HG03135 (cell line): ENCODE measurements around the gene PRSS27.
A peak's percentile ranks its signal among the peaks of the same experiment; 100 is the strongest.
"Not testable (repeated sequence)": the region's sequence is repeated elsewhere in the genome, so short reads cannot be mapped to it uniquely, and the experiment has no call there.

ENCODE experiments used
- ATAC-seq: cut with Tn5 transposase; IDR thresholded peaks from one replicate; pipeline ENCODE4 v1.9.1; 2021; ENCODE audit warnings: mild to moderate bottlenecking, moderate library complexity; ENCODE audit not compliant: unreplicated experiment

Gene PRSS27

DNA sequence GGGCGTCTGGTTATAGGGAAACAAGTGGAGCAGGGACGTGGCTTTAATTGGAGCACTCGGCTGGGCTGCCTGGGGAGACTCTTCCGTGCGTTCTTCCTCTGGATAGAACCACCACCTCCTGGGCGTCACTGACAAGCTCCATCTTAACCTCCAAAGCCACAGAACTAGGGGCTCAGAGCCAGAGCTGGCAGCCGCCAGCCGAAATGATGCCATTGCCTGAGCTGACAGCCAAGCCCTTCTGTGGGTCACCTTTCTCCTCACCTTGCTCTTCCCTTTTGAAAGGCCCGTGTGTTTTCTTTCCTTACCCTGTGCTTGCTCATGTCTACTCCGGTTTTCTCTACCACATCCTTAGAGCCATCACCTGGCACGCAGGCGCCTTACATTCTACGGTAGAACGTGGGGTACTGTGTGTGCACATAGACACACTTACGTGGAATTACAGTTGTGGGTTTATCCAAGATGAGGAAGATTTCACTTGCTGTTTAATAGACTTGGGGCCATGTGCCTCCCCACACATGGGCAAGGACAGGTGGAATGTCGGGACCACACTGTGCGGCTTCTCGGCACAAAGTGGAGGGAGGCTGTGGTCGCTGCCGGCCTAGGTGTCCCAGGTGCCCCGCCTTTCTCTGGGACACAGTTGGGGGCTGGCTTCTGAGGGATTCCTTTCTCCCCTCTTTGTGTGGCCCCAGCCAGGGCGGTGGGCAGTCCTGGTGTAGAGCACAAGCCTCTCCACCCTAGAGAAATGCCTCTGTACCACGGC, 41.6 kb downstream of the PRSS27 start:
- ATAC-seq: not testable (repeated sequence)

- ATAC-seq: not testable (repeated sequence)
Observed at GRCh38 chr16:2676937-2677336, 43.1 kb downstream of the PRSS27 start.

- no peak for ATAC-seq
Observed at GRCh38 chr16:2675714-2676113, 44.3 kb downstream of the PRSS27 start.

GRCh38 chr16:2675021-2675420, 45.0 kb downstream of the PRSS27 start:
- ATAC-seq: no peak

DNA sequence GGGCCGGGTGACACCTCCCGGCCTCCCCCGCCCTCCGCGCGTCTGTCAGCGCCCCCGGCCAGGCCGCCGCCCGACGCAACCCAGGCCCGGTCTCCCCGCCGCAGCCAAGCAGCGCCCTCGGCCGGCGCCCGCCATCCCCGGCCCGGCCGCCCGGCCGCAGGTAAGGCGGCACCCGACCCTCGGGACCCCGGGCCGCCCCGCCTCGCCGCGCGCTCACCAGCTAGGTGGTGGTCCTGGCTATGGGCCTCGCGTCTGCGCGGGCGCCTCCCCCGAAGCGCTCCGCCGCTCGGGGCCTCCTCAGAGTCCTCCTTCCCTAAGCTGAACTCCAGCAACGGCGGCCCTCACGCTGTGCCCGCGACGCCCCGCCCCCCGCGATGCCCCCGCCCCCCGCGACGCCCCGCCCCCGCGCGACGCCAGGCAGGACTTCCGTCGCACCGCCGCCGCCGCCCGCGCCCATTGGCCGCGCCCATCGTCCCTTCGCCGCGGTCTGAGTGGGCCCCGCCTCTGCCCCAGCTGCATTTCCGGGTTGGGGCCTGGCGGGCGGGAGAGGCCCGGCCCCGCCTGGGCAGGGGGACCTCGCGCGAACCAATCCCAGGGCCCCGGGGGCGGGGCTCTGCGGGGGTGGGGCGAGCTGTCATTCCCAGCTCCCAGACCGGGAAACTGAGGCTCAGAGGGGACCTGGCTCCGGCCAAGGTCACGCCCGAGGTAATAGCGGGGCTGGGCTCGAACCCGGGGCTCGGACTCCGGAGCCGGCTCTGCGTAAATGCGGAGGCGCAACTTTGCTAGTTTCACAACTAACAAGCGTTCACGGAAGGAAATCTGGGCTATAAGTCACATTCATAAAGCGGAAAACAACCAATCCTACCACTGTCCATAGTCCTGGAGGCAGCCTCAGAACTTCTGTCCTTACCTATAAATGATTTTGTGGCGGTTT, 46.7 kb downstream of the PRSS27 start:
- peak; percentile 85 for ATAC-seq

GRCh38 chr16:2671741-2672140, 48.3 kb downstream of the PRSS27 start:
- no peak for ATAC-seq

DNA sequence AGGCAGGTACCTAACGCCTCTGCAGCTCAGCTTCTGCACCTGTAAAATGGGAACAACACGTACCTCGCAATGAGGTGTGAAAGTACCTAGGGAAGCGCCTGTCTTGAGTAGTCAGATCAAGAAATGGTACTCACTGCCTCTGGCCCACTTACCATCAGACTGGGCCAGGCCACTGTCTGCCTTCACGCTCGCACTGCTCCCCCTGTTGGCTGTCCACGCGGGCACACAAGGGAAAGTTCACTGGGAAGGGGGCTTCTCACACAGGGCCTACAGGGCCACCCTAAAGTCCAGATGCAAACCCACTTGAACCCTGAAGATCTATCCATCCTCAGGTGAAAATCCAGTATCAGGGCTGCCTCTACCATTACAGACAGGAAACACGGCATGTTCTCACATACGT, 48.8 kb downstream of the PRSS27 start:
- not testable (repeated sequence) for ATAC-seq

DNA sequence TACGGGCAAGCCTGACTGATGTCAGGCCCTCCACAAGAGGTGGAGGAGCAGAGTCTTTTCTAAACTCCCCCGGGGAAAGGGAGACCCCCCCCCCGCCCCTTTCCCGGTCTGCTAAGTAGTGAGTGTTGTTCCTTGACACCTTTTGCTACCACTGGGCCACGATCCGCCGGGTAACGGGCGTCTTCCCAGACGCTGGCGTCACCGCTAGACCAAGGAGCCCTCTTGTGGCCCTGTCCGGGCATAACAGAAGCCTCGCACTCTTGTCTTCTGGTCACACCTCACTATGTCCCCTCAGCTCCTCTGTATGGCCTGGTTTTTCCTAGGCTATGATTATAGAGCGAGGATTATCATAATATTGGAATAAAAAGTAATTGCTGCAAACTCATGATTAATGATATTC, 50.0 kb downstream of the PRSS27 start:
- ATAC-seq: not testable (repeated sequence)

DNA sequence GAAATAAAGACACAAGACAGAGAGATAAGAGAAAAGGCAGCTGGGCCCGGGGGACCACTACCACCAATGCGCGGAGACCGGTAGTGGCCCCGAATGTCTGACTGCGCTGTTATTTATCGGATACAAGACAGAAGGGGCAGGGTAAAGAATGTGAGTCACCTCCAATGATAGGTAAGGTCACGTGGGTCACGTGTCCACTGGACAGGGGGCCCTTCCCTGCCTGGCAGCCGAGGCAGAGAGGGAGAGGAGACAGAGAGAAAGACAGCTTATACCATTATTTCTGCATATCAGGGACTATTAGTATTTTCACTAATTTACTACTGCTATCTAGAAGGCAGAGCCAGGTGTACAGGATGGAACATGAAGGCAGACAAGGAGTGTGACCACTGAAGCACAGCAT, 50.4 kb downstream of the PRSS27 start:
- not testable (repeated sequence) for ATAC-seq

- ATAC-seq: not testable (repeated sequence)
Observed at GRCh38 chr16:2666671-2667070, 53.4 kb downstream of the PRSS27 start.

DNA sequence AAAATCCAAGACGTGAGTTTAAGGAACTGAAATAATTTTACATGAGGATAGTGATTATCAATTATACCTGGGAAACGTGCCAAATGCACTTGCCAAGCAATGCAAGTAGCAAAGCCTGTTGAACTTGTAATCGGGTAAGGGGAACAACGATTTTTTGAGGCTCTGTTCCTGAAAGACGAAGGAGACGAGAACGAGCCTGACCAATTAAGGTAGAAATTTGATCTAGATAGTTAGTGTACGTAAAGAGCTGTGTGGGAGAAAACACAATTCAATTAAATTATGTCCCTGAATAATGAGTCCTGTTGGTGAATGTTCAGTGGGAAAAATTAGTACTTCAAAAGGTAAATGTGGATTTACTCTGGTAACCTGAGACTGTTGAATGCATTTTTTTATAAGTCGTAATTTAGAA, 55.4 kb downstream of the PRSS27 start:
- ATAC-seq: no peak

GRCh38 chr16:2663553-2664546, 56.2 kb downstream of the PRSS27 start:
- ATAC-seq: no peak
